ENCODE data around the gene TMEM53.

- TF ChIP-seq CTCF (IDR thresholded peaks at IDR 0.05) = no peak
- TF ChIP-seq EZH2phosphoT487 (IDR thresholded peaks at IDR 0.05; ENCODE audit: borderline replicate concordance, low read depth) = no peak
- no peak for TF ChIP-seq GABPA (IDR thresholded peaks at IDR 0.05; ENCODE audit: low read depth)
- no peak for TF ChIP-seq USF1 (IDR thresholded peaks at IDR 0.05; ENCODE audit: borderline replicate concordance, low read depth)
- no peak for TF ChIP-seq MAX (IDR thresholded peaks at IDR 0.05; ENCODE audit: low read depth)
- TF ChIP-seq MXI1 (IDR thresholded peaks at IDR 0.05; ENCODE audit: low read depth, low read length) = no peak
- no peak for TF ChIP-seq RFX5 (IDR thresholded peaks at IDR 0.05; ENCODE audit: low read length)
- TF ChIP-seq TAF1 (IDR thresholded peaks at IDR 0.05; ENCODE audit: borderline replicate concordance, low read depth, low read length) = no peak
- no peak for TF ChIP-seq SIN3A (IDR thresholded peaks at IDR 0.05; ENCODE audit: borderline replicate concordance, low read depth, low read length)
- TF ChIP-seq RAD21 (IDR thresholded peaks at IDR 0.05; ENCODE audit: low read length) = no peak
- TF ChIP-seq TCF12 (IDR thresholded peaks at IDR 0.05) = no peak
These were observed 4.3 kb upstream of the TMEM53 start for GRCh38 chr1:44678626-44679025.
